Stimulated activated CD4-positive, alpha-beta T cell treated with anti-CD3 and anti-CD28 coated beads, Interleukin-12 subunit alpha, Interleukin-12 subunit beta, amount 100 ng/mL, for 4 hours (primary cell): ENCODE results near the gene ZP1.
A peak's percentile ranks its signal among the peaks of the same experiment; 100 is the strongest.
"Not testable (repeated sequence)": the region's sequence is repeated elsewhere in the genome, so short reads cannot be mapped to it uniquely, and the experiment has no call there.

Experiments used
- DNase-seq: peaks from one replicate; pipeline ENCODE4 v3.0.0-alpha.2; 2020

ZP1 gene

DNA sequence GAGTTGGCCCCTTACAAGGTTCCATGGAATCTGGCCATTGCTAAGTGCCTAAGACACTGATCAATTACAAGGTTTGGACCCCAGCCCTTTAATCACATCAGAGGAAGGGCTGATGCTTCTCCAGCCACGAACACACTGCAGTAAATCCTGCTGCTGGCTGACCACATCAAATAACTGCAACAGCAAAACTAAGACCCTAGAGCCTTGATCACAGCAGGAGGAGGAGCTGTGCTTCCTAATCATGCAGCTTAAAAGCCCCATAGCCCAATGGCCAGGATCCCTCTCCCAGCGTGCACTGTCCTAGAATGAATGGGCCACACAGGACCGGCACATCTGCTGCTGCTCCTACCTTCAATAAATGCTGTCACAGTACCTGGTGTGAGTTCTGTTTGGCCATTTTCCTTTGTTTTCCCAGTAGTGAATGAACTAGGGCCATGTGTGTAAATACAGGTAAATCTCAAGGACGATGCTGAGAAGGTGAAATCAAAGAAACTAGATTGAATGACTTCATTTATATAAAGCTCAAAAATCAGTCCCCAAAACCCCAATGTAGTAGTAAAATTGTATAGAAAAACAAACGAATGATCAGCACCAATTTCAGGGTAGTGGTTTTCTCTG lies 12.7 kb downstream of the ZP1 start:
- DNase-seq = no peak

DNA sequence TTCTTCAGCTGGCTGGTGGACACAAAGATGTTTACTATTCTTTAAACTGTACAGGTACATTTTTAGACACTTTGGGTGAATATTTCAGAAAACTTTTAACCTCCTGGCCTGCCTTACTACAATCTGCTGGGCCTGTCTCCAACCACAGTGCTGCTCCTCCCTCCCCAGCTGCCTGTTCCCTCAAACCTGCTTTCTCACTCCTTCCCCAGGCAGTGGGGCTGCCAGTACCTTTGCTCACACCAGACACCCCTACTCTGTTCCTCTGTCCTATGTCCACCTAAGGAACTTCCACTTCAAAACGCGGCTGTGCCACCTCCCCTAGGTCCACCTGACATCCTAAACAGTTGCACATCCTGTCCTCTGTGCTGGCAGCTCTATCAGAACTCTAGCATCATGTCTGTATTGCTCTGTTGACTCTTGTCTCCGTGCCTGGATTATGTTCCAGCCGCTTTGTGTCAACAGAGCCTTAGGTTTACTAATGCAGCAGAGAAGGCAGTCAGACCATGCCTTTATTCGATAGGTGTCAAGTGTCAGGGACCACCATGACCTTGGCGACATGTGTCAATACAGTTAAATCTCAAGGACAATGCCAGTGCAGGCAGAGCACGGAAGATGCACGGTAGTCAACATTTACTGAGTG lies 13.4 kb downstream of the ZP1 start:
- DNase-seq = no peak

DNA sequence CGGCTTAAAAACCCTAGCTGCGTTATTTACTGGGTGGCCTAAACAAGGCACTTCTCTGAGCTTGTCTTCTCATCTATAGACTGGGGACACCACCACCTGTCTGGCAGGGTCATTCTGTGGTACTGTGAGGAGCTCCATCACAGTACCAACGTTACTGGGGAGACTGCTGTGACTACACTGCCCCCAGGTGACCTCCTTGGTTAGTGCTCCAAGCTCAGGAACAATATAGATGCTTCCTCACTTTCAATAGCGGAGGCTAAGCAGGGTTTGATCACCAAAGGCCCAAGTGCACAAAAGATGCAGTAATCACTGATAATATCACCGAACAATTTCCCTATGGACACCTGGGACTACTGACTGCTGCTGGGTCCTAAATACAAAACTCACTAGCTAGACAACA lies 20.2 kb downstream of the ZP1 start:
- no peak for DNase-seq

DNA sequence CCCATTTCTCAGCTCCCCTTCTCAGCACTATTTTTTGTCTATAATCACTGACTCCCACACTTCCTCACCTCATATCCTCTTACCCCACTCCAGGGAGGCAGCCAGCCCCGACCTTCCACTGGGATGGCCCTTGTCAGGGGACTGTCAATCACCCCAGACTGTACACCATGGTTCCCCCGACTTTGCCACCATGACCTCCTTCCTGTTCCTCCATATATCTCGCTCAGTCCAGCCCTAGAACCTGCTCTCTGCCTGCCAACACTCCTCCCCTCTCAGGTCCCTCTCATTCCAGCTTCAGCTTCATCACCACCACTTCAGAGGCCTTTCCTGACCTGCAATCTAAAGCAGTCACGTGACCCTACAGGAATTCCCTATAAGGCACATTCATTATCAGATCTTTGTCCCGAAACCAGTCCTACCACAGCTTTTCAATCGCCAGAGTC lies 22.5 kb downstream of the ZP1 start:
- no peak for DNase-seq

DNA sequence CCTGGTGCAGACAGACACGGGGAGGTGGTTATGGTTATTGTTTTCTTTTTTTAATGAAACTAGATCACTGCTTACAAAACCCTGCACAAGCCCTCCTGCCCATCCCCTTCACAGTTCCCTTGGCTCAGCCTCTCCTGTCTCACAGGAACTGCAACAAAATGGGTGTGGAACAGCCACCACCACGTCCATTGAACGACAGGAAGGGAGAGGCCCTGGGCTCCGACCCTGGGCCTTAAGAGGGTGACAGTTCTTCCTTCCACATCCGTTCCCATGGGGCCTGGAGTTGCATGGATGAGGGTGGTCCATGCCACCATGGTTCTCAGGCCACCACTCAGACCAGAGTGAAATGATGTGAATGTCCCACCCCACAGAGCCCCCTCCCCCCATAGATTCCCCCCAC lies 23.4 kb downstream of the ZP1 start:
- no peak for DNase-seq

GRCh38 chr11:60891103-60891741 lies 23.9 kb downstream of the ZP1 start:
- DNase-seq = no peak

DNA sequence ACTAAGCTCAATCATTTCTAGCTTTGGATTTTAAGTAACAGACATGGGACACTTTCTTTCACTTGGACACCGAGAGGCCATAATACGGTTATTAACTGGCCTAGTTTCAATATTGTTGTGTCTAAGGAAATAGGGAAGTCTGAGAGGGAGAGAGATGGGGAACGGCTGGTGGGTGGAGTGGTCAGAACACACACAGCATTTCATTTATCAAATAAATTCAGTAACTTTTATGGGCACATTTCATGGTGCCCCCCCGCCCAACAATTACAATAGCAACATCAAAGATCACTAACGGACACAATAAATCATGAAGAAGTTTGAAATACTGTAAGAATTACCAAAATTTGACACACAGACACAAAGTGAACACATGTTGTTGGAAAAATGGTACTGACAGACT lies 28.3 kb downstream of the ZP1 start:
- no peak for DNase-seq

DNA sequence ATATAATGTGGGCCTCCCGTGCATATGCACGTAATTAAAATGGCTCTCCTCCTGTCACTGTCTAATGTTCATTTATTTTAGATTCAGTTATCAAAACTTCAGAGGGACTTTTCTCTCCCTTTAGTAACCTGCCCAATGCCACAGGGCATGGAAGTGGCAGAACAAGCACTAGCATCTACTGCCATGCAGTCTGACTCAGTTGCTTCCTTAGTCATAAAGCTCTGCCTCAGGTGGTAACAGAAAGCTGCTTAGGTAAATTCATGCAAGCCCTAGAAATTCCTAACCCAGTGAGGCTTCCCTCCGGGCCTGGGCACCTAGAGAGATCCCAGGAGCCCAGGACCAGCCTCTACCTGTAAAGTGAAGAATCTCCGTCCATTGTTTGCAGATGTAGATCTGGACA lies 30.2 kb downstream of the ZP1 start:
- no peak for DNase-seq

GRCh38 chr11:60899046-60899936 lies 31.9 kb downstream of the ZP1 start:
- DNase-seq = no peak

DNA sequence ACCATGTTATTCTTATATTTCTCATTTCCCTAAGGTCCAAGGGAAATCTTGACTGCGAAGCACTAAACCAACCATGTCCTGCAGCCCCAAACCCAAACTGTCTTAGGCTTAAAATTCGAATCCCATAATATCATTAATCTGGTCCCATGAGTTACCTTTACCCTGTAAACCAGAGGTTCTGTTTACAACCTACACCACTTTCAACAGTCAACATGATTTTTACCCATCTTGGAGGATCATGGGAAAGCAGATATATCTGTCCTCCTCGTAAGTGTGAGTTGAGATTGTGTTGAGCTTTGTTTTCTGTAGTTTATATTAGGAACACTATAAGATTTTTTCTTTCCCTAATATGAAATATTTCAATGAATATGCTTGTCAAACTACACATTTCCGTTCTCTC lies 32.6 kb downstream of the ZP1 start:
- DNase-seq = no peak

- no peak for DNase-seq
Observed at GRCh38 chr11:60900673-60901404, 33.5 kb downstream of the ZP1 start.

- DNase-seq = no peak
Observed at GRCh38 chr11:60902625-60903024, 35.3 kb downstream of the ZP1 start.

GRCh38 chr11:60905047-60905446 lies 37.7 kb downstream of the ZP1 start:
- no peak for DNase-seq

DNA sequence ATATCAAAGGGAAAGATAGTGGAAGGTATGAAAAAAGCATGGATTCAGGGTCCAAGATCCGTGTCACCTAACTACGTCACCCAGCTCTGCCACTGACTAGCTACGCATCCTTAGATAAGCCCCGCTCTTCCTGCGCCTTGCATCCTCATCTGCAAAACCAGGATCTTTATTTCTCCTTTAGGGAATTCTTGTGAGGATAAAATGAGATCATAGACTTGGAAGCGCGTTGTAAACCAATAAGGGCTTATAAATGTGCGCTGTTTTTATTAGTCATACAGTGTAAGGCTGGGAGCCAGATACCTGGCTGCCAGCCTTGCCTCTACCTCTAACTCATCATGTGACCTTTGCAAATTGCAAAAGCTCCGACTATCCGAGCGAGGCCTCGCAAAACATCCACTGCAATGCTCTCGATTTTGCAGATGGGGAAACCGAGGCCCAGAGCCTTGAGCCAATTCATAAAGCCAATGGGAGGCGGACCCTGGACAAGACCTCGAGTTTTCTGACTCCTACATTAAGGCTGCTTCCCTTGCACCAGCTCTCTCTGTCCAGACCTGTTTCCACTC lies 38.3 kb downstream of the ZP1 start:
- no peak for DNase-seq

DNA sequence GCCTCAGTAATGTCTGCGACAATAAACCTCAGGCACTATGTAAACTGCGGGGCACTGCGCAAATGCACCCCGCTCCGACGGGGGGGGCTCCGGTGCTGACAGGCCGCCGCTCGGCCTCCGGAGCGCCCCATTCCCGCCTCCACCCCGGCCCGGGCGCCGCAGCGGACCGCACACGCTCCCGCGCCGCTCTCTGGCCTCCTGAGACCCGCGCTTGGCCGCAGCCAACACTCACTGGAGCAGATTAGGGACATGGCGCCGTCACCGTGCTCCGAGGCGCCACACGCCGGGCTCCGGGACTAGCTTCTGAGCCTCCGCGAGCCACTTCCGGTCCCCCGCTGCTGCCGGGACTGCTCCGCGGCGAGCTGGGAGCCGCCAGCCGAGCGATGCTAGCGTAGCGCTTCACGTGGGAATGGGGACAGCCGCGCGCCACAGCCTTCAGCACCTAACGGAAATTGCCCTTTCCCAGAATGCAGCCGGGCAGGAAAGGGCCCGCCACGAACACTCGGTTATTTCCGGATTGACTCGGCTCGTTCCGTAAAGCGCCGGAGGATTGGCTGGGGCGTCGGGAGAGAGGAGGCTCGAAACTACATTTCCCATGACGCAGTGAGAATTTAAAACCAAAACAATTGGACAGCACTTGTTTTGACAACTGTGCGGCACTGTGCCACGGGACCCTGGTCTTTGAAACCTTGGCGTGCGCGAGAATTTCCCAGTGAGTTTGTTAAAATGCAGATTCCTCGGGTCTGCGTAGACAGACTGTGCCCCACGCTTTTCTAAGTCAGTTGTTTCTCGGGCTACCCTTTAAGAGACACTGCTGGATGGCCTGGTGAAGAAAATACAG lies 39.0 kb downstream of the ZP1 start, which contains the start of gene PRPF19:
Gene PRPF19, minus strand, starts transcription at position 454 of the 841 bp plus-strand sequence. Its CDS starts 203 bp downstream, at position 251.
- DNase-seq = peak; percentile 98

DNA sequence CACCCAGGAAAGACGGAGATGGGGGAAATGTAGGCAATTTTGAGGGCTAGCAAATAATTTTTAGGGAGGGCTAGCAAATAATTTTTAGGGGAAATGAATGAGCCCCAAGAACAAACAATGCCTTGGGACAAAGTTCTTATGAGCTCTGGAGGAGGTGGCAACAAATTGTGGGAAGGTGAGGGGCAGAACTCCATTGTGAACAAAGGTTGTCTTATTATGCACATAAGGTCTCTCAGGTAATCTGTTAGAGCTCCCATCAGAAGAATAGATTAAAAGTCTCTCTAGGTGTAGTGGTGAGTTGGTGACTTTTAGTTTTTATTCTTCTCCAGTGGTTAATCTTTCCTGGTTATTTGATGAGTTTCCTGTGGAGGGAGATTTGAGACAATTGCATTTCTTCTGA lies 41.5 kb downstream of the ZP1 start:
- no peak for DNase-seq

DNA sequence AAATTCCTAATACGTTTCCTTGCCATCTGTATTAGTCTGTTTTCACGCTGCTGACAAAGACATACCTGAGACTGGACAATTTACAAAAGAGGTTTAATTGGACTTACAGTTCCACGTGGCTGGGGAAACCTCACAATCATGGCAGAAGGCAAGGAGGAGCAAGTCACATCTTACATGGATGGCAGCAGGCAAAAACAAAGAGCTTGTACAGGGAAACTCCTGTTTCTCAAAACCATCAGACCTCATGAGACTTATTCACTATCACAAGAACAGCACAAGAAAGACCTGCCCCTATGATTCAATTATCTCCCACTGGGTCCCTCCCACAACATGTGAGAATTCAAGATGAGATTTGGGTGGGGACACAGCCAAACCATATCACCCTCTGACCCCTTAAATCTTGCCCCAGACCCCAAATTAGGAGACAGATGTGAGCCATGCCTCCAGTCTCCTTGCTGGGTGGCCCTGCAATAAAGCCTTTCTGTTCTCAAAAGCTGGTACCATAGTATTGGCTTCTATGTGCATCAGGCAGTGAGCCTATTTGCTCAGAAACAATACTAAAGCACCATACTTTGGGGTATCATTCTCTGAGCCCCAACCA lies 42.4 kb downstream of the ZP1 start:
- DNase-seq = not testable (repeated sequence)

DNA sequence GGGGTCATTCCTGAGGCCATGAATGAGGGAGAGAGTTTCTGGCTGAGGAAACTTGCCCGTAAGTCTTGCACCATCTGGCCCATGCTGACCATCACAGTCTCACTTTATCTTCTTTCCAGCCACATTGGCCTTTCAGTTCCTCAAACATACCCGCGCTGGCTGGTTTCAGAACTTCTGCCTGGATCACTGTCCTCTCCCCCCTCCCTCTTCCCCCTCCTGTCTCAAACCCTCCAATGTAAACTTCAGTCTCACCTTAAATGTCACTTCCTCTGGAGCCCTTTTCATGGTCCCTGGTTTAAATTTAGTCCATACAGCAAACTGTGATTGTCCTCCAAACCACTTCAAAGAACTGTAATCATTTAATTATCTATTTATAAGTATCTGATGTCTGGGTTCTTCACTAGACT lies 42.9 kb downstream of the ZP1 start:
- DNase-seq = no peak

GRCh38 chr11:60910711-60911380 lies 43.5 kb downstream of the ZP1 start:
- no peak for DNase-seq

DNA sequence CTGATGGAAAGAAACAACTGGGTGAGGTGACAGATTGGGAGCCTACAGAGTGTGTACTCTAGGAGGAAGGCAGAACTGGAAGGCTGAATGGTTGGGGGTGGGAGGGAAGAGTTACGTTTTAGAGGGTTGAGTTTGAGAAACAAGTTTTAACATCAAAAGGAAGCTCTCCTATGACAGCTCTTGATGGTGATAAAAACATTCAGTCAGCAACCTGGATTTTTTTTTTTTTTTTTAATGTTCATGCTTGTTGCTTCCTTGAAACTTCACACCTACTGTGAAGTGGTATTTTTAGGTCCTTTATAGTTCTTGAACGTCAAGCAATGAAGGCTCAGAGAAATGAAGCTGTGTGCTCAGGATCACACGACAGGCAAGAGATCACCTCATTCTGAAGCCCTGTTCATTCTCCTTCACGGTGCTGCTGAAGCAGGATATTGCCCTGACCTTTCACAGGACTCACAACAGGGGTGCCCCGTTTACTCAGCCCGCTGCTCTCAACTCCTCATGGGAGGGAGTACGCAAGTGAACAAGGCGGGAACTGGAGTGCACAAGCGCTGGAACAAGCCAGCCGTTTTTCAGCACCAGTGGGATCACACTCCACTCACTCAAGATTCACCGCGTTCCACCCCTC lies 45.0 kb downstream of the ZP1 start:
- DNase-seq = no peak
